Activated CD8-positive, alpha-beta memory T cell treated with anti-CD3 and anti-CD28 coated beads, Interleukin-2, amount 10 ng/mL, durations not matched to agents 7 days and 5 days (primary cell): ENCODE measurements around the gene DPP6. TPM values are rescaled to one million over a fixed set of nuclear protein-coding genes. Genes with fewer than 3 reads are reported as not detected.

ENCODE experiments used
- ATAC-seq: fragments of 150-1000 bp; cut with Tn5 transposase; one replicate; pipeline ENCODE4 v1.10.0; 2021; ENCODE audit warnings: moderate library complexity
- CTCF ChIA-PET: fragments of 350-600 bp; sonication (Branson Sonifier 250); formaldehyde crosslinking; loops from one replicate; lab custom pipeline; 2021; ENCODE audit warnings: antibody characterized with exemption; lab: Charles Lee
- DNase-seq: peaks from one replicate; pipeline ENCODE4 v3.0.0-alpha.2; 2020
- H3K27ac Mint-ChIP-seq: one replicate; pipeline ENCODE4 v1.8.0; 2021; ENCODE audit warnings: mild to moderate bottlenecking, mixed read lengths
- H3K27me3 Mint-ChIP-seq: one replicate; pipeline ENCODE4 v1.8.0; 2021; ENCODE audit warnings: mixed read lengths
- H3K36me3 Mint-ChIP-seq: one replicate; pipeline ENCODE4 v1.8.0; 2021; ENCODE audit warnings: mild to moderate bottlenecking, mixed read lengths
- H3K4me1 Mint-ChIP-seq: one replicate; pipeline ENCODE4 v1.8.0; 2021; ENCODE audit warnings: mixed read lengths
- H3K4me3 Mint-ChIP-seq: one replicate; pipeline ENCODE4 v1.8.0; 2021; ENCODE audit warnings: mild to moderate bottlenecking, moderate library complexity, mixed read lengths
- H3K9me3 Mint-ChIP-seq: one replicate; pipeline ENCODE4 v1.8.0; 2022; ENCODE audit warnings: low read depth, mixed read lengths
- total RNA-seq, 2 experiments: library from RNA; stranded (reverse); gene quantifications; one replicate each; pipeline ENCODE4 v1.2.3, GENCODE V29; 2021

The DPP6 gene
- total RNA-seq, 2 experiments from 2014 or later, result not detected

- Mint-ChIP-seq H3K9me3 (peaks cover 6% of the 10 kb centered on the region), H3K4me1 (no peaks in the 10 kb centered on the region), H3K36me3 (no peaks in the 10 kb centered on the region), H3K27me3 (no peaks in the 10 kb centered on the region), H3K4me3 (no peak overlapping the region), H3K27ac (no peak overlapping the region)
- CTCF ChIA-PET, result no interaction called here
- DNase-seq (no peak), ATAC-seq (no peak)
Observed at GRCh38 chr7:154326421-154326820, 274.2 kb downstream of the DPP6 start.

GRCh38 chr7:154330318-154330717 lies 278.1 kb downstream of the DPP6 start:
- ATAC-seq (no peak), DNase-seq (no peak)
- H3K9me3 Mint-ChIP-seq, result peaks cover 8% of the 10 kb centered on the region
- CTCF ChIA-PET, result no interaction called here
- H3K27me3 Mint-ChIP-seq, result no peaks in the 10 kb centered on the region
- no peak overlapping the region for H3K27ac Mint-ChIP-seq
- no peaks in the 10 kb centered on the region for H3K36me3 Mint-ChIP-seq
- H3K4me1 Mint-ChIP-seq, result no peaks in the 10 kb centered on the region
- no peak overlapping the region for H3K4me3 Mint-ChIP-seq

GRCh38 chr7:154332811-154333580 lies 280.8 kb downstream of the DPP6 start:
- Mint-ChIP-seq H3K36me3 (no peaks in the 10 kb centered on the region), H3K27ac (no peak overlapping the region), H3K4me3 (no peak overlapping the region), H3K9me3 (peaks cover 13% of the 10 kb centered on the region), H3K4me1 (no peaks in the 10 kb centered on the region), H3K27me3 (no peaks in the 10 kb centered on the region)
- no peak for ATAC-seq
- no peak for DNase-seq
- CTCF ChIA-PET, result no interaction called here

- no peak for ATAC-seq
Observed at GRCh38 chr7:154336295-154336694, 284.1 kb downstream of the DPP6 start.

GRCh38 chr7:154338701-154339506 lies 286.7 kb downstream of the DPP6 start:
- Mint-ChIP-seq H3K36me3 (no peaks in the 10 kb centered on the region), H3K27me3 (no peaks in the 10 kb centered on the region), H3K9me3 (peaks cover 6% of the 10 kb centered on the region), H3K27ac (no peak overlapping the region), H3K4me1 (no peaks in the 10 kb centered on the region), H3K4me3 (no peak overlapping the region)
- CTCF ChIA-PET, result no interaction called here
- no peak for ATAC-seq
- no peak for DNase-seq

More at GRCh38 chr7:154336295-154336694, 284.1 kb downstream of the DPP6 start:
- no peaks in the 10 kb centered on the region for H3K27me3 Mint-ChIP-seq
- H3K4me1 Mint-ChIP-seq, result no peaks in the 10 kb centered on the region
- H3K36me3 Mint-ChIP-seq, result no peaks in the 10 kb centered on the region
- no peak overlapping the region for H3K27ac Mint-ChIP-seq
- H3K4me3 Mint-ChIP-seq, result no peak overlapping the region
- peaks cover 8% of the 10 kb centered on the region for H3K9me3 Mint-ChIP-seq
- no peak for DNase-seq
- CTCF ChIA-PET, result no interaction called here

GRCh38 chr7:154342971-154343633 lies 290.9 kb downstream of the DPP6 start:
- Mint-ChIP-seq H3K36me3 (no peaks in the 10 kb centered on the region), H3K27ac (no peak overlapping the region), H3K4me1 (no peaks in the 10 kb centered on the region), H3K27me3 (no peaks in the 10 kb centered on the region), H3K9me3 (peaks cover 4% of the 10 kb centered on the region), H3K4me3 (no peak overlapping the region)
- ATAC-seq (no peak), DNase-seq (no peak)
- CTCF ChIA-PET, result no interaction called here

GRCh38 chr7:154343778-154344412 lies 291.7 kb downstream of the DPP6 start:
- DNase-seq (no peak), ATAC-seq (no peak)
- Mint-ChIP-seq H3K27me3 (no peaks in the 10 kb centered on the region), H3K4me1 (no peaks in the 10 kb centered on the region), H3K4me3 (no peak overlapping the region), H3K36me3 (no peaks in the 10 kb centered on the region), H3K27ac (no peak overlapping the region), H3K9me3 (peaks cover 4% of the 10 kb centered on the region)
- CTCF ChIA-PET, result no interaction called here

GRCh38 chr7:154345093-154345492 lies 292.9 kb downstream of the DPP6 start:
- no peaks in the 10 kb centered on the region for H3K27me3 Mint-ChIP-seq
- H3K9me3 Mint-ChIP-seq, result peaks cover 4% of the 10 kb centered on the region
- H3K4me3 Mint-ChIP-seq, result no peak overlapping the region
- no peaks in the 10 kb centered on the region for H3K4me1 Mint-ChIP-seq
- no peak for DNase-seq
- no peak overlapping the region for H3K27ac Mint-ChIP-seq
- H3K36me3 Mint-ChIP-seq, result no peaks in the 10 kb centered on the region
- CTCF ChIA-PET, result no interaction called here
- ATAC-seq, result no peak

GRCh38 chr7:154347700-154348266 lies 295.6 kb downstream of the DPP6 start:
- Mint-ChIP-seq H3K4me1 (no peaks in the 10 kb centered on the region), H3K36me3 (no peaks in the 10 kb centered on the region), H3K27ac (no peak overlapping the region), H3K9me3 (peaks cover 9% of the 10 kb centered on the region), H3K27me3 (no peaks in the 10 kb centered on the region), H3K4me3 (no peak overlapping the region)
- CTCF ChIA-PET, result no interaction called here
- no peak for DNase-seq
- ATAC-seq, result no peak

GRCh38 chr7:154350892-154351291 lies 298.7 kb downstream of the DPP6 start:
- Mint-ChIP-seq H3K4me3 (no peak overlapping the region), H3K27me3 (no peaks in the 10 kb centered on the region), H3K9me3 (peaks cover 7% of the 10 kb centered on the region), H3K27ac (no peak overlapping the region), H3K4me1 (no peaks in the 10 kb centered on the region), H3K36me3 (no peaks in the 10 kb centered on the region)
- CTCF ChIA-PET, result no interaction called here
- no peak for DNase-seq
- ATAC-seq, result no peak

- H3K4me1 Mint-ChIP-seq, result no peaks in the 10 kb centered on the region
- H3K36me3 Mint-ChIP-seq, result no peaks in the 10 kb centered on the region
- CTCF ChIA-PET, result no interaction called here
- no peak overlapping the region for H3K27ac Mint-ChIP-seq
- DNase-seq (no peak), ATAC-seq (no peak)
- H3K27me3 Mint-ChIP-seq, result no peaks in the 10 kb centered on the region
- no peak overlapping the region for H3K4me3 Mint-ChIP-seq
- H3K9me3 Mint-ChIP-seq, result peaks cover 5% of the 10 kb centered on the region
Observed at GRCh38 chr7:154353355-154353767, 301.2 kb downstream of the DPP6 start.

GRCh38 chr7:154364170-154364569 lies 312.0 kb downstream of the DPP6 start:
- Mint-ChIP-seq H3K27me3 (no peaks in the 10 kb centered on the region), H3K4me3 (no peak overlapping the region), H3K4me1 (peaks cover 4% of the 10 kb centered on the region)

GRCh38 chr7:154371424-154371823 lies 319.2 kb downstream of the DPP6 start:
- H3K27ac Mint-ChIP-seq, result no peak overlapping the region
- ATAC-seq (no peak), DNase-seq (no peak)
- CTCF ChIA-PET, result no interaction called here
- H3K27me3 Mint-ChIP-seq, result no peaks in the 10 kb centered on the region
- H3K9me3 Mint-ChIP-seq, result peaks cover 4% of the 10 kb centered on the region
- H3K4me1 Mint-ChIP-seq, result no peaks in the 10 kb centered on the region
- no peak overlapping the region for H3K4me3 Mint-ChIP-seq
- no peaks in the 10 kb centered on the region for H3K36me3 Mint-ChIP-seq

More at GRCh38 chr7:154364170-154364569, 312.0 kb downstream of the DPP6 start:
- ATAC-seq, result no peak
- DNase-seq, result no peak
- no peak overlapping the region for H3K27ac Mint-ChIP-seq
- H3K36me3 Mint-ChIP-seq, result no peaks in the 10 kb centered on the region
- H3K9me3 Mint-ChIP-seq, result peaks cover 4% of the 10 kb centered on the region
- CTCF ChIA-PET, result no interaction called here
